H1 (cell line): ENCODE results near the gene RAB40C. TPM values are rescaled to one million over a fixed set of nuclear protein-coding genes. Genes with fewer than 3 reads are reported as not detected.

Experiments
- CTCF ChIA-PET: fragments of 300-600 bp; sonication (Branson Sonifier 250); formaldehyde crosslinking; loops from one replicate; lab custom pipeline; 2021; ENCODE audit not compliant: partially characterized antibody; lab: Charles Lee
- POLR2A ChIA-PET: fragments of 300-600 bp; sonication (Branson Sonifier 250); formaldehyde crosslinking; loops from one replicate; lab custom pipeline; 2021; ENCODE audit warnings: inconsistent platforms; ENCODE audit not compliant: partially characterized antibody; lab: Charles Lee
- DNase-seq, 2 experiments: peaks; one replicate each; pipeline versions ENCODE4 v3.0.0 to v3.0.0-alpha.2; 2010 to 2022; ENCODE audit warnings: low spot score in 2 of 2, low read depth in 1 of 2, mixed read lengths in 1 of 2
- FAIRE-seq: peaks from 2 replicates; lab custom pipeline; 2011; peaks lifted over from hg19 to GRCh38; lab: Jason Lieb, UNC
- H2AFZ ChIP-seq: 2 replicates; pipeline ENCODE4 v1.8.1; 2012; ENCODE audit warnings: low read length, inconsistent platforms
- H2AK5ac ChIP-seq: 2 replicates; pipeline ENCODE4 v1.6.1; 2013; ENCODE audit warnings: low read depth, low read length
- H2BK120ac ChIP-seq: replicated peaks from 2 replicates; pipeline ENCODE3; 2013; ENCODE audit warnings: low read depth, low read length, inconsistent platforms
- H2BK12ac ChIP-seq: 2 replicates; pipeline ENCODE4 v1.6.1; 2013; ENCODE audit warnings: low read depth, low read length
- H2BK15ac ChIP-seq: 2 replicates; pipeline ENCODE4 v1.6.1; 2013; ENCODE audit warnings: low read length
- H2BK20ac ChIP-seq: 2 replicates; pipeline ENCODE4 v1.6.1; 2013; ENCODE audit warnings: low read length
- H2BK5ac ChIP-seq: 2 replicates; pipeline ENCODE4 v1.6.1; 2013; ENCODE audit warnings: low read depth, low read length
- H3K14ac ChIP-seq: 2 replicates; pipeline ENCODE4 v1.6.1; 2013; ENCODE audit warnings: inconsistent platforms; ENCODE audit not compliant: insufficient read length
- H3K18ac ChIP-seq: 2 replicates; pipeline ENCODE4 v1.6.1; 2013; ENCODE audit warnings: low read length; ENCODE audit errors: extremely low read depth
- H3K23ac ChIP-seq: 2 replicates; pipeline ENCODE4 v1.6.1; 2013; ENCODE audit warnings: inconsistent platforms; ENCODE audit not compliant: insufficient read length
- H3K23me2 ChIP-seq: 2 replicates; pipeline ENCODE4 v1.6.1; 2013; ENCODE audit warnings: low read depth, low read length
- H3K27ac ChIP-seq: 2 replicates; pipeline ENCODE4 v1.6.1; 2011; ENCODE audit warnings: low read depth, low read length, inconsistent platforms
- H3K27me3 ChIP-seq, 4 experiments: replicated peaks in 1 of 4; 1 replicate in 1 of 4; 2 replicates in 3 of 4; pipeline versions ENCODE4 v1.6.1 to v1.8.1; 2011 to 2013; ENCODE audit warnings: low read length in 3 of 4, mild to moderate bottlenecking in 3 of 4, inconsistent platforms in 2 of 4, mixed read lengths in 2 of 4, moderate library complexity in 1 of 4; ENCODE audit not compliant: control insufficient read depth in 3 of 4, insufficient read depth in 3 of 4; ENCODE audit errors: extremely low read depth in 1 of 4
- H3K36me3 ChIP-seq, 4 experiments: 2 replicates each; pipeline versions ENCODE4 v1.6.1 to v1.8.1; 2011 to 2013; ENCODE audit warnings: mild to moderate bottlenecking in 4 of 4, low read length in 3 of 4, moderate library complexity in 2 of 4, control low read depth in 1 of 4, inconsistent platforms in 1 of 4; ENCODE audit not compliant: insufficient read depth in 4 of 4, control insufficient read depth in 2 of 4
- H3K4ac ChIP-seq: replicated peaks from 2 replicates; pipeline ENCODE3; 2013; ENCODE audit warnings: low read length, low read depth, mixed read lengths, inconsistent platforms; ENCODE audit not compliant: insufficient read length
- H3K4me1 ChIP-seq, 4 experiments: replicated peaks in 1 of 4; 1 replicate in 1 of 4; 2 replicates in 3 of 4; pipeline versions ENCODE4 v1.6.1 to v1.8.1; 2011 to 2013; ENCODE audit warnings: low read length in 3 of 4, inconsistent platforms in 2 of 4, mixed read lengths in 1 of 4; ENCODE audit not compliant: insufficient read depth in 4 of 4, control insufficient read depth in 3 of 4
- H3K4me2 ChIP-seq, 2 experiments: 2 replicates each; pipeline versions ENCODE4 v1.6.1 to v1.8.1; 2011 to 2013; ENCODE audit warnings: low read depth in 2 of 2, low read length in 2 of 2, control low read depth in 1 of 2, inconsistent platforms in 1 of 2, mild to moderate bottlenecking in 1 of 2; ENCODE audit not compliant: insufficient read depth in 1 of 2
- H3K4me3 ChIP-seq, 4 experiments: fragments of 200-600, 300-600 bp in 1 of 4; sonication (generic), shearing (Covaris generic), sonication (Bioruptor Twin) in 1 of 4; 2 replicates each; pipeline versions ENCODE4 v1.5.1 to v1.8.1; 2011 to 2016; ENCODE audit warnings: low read length in 4 of 4, low read depth in 3 of 4, control low read depth in 2 of 4, inconsistent platforms in 2 of 4, mild to moderate bottlenecking in 2 of 4, mixed read lengths in 1 of 4, moderate library complexity in 1 of 4; ENCODE audit not compliant: insufficient read depth in 2 of 4; ENCODE audit errors: extremely low read depth in 1 of 4
- H3K56ac ChIP-seq: replicated peaks from 2 replicates; pipeline ENCODE3; 2013; ENCODE audit warnings: low read depth, mild to moderate bottlenecking, mixed read lengths, low read length, inconsistent platforms; ENCODE audit not compliant: insufficient read length
- H3K79me1 ChIP-seq: 2 replicates; pipeline ENCODE4 v1.6.1; 2013; ENCODE audit warnings: low read depth, low read length, control low read depth
- H3K79me2 ChIP-seq, 2 experiments: 2 replicates each; pipeline versions ENCODE4 v1.6.1 to v1.8.1; 2012 to 2013; ENCODE audit warnings: low read length in 2 of 2, mild to moderate bottlenecking in 2 of 2, inconsistent platforms in 1 of 2; ENCODE audit not compliant: insufficient read depth in 2 of 2, control insufficient read depth in 1 of 2
- H3K9ac ChIP-seq, 4 experiments: replicated peaks in 1 of 4; 1 replicate in 1 of 4; 2 replicates in 3 of 4; pipeline versions ENCODE4 v1.6.1 to v1.8.1; 2011 to 2013; ENCODE audit warnings: low read depth in 3 of 4, low read length in 3 of 4, control low read depth in 2 of 4, mild to moderate bottlenecking in 2 of 4, moderate library complexity in 2 of 4, inconsistent platforms in 1 of 4; ENCODE audit errors: extremely low read depth in 1 of 4
- H3K9me3 ChIP-seq, 2 experiments: 2 replicates each; pipeline versions ENCODE4 v1.6.1 to v1.8.1; 2012 to 2013; ENCODE audit warnings: mild to moderate bottlenecking in 2 of 2, moderate library complexity in 2 of 2, control low read depth in 1 of 2, inconsistent platforms in 1 of 2, low read depth in 1 of 2, low read length in 1 of 2, mixed read lengths in 1 of 2; ENCODE audit not compliant: insufficient read depth in 2 of 2
- H4K20me1 ChIP-seq, 2 experiments: replicated peaks in 1 of 2; 2 replicates each; pipeline versions ENCODE3 to v1.8.1; 2011 to 2013; ENCODE audit warnings: inconsistent platforms in 2 of 2, low read length in 2 of 2, mild to moderate bottlenecking in 1 of 2; ENCODE audit not compliant: insufficient read depth in 2 of 2, control insufficient read depth in 1 of 2
- H4K5ac ChIP-seq: 2 replicates; pipeline ENCODE4 v1.6.1; 2013; ENCODE audit warnings: low read length, low read depth, mixed read lengths, inconsistent platforms; ENCODE audit not compliant: insufficient read length
- H4K8ac ChIP-seq: 2 replicates; pipeline ENCODE4 v1.8.0; 2013; ENCODE audit warnings: mild to moderate bottlenecking, moderate library complexity, low read length, inconsistent platforms; ENCODE audit not compliant: insufficient read depth; ENCODE audit errors: extremely low read depth
- H4K91ac ChIP-seq: replicated peaks from 2 replicates; pipeline ENCODE3; 2013; ENCODE audit warnings: low read length, mixed read lengths, inconsistent platforms; ENCODE audit not compliant: insufficient read length
- CBX5 ChIP-seq: fragments of 300-800, 300-1000 bp; sonication (generic); IDR thresholded peaks from 2 replicates; pipeline ENCODE4 v1.7.1; 2016; ENCODE audit warnings: antibody characterized with exemption, low read length, low read depth
- KDM4A ChIP-seq: IDR thresholded peaks from one replicate; pipeline ENCODE4 v1.7.1; 2012; ENCODE audit warnings: low read depth, mild to moderate bottlenecking, moderate library complexity, low read length, inconsistent platforms; ENCODE audit not compliant: severe bottlenecking
- PHF8 ChIP-seq: fragments of 200-600 bp; sonication (generic); conservative IDR thresholded peaks from 2 replicates; pipeline ENCODE4 v1.7.1; 2012; ENCODE audit warnings: low read depth, mild to moderate bottlenecking, inconsistent platforms, low read length, moderate library complexity
- RFX5 ChIP-seq: IDR thresholded peaks from 2 replicates; pipeline ENCODE4 v1.6.1; 2011; ENCODE audit warnings: low read depth, low read length, improper control_type of control experiment, borderline replicate concordance
- RNF2 ChIP-seq: fragments of 200-900, 300-1000 bp; sonication (generic); IDR thresholded peaks from 2 replicates; pipeline ENCODE4 v1.7.1; 2016; ENCODE audit warnings: borderline replicate concordance, low read depth, mild to moderate bottlenecking, antibody characterized with exemption, low read length; ENCODE audit not compliant: poor library complexity, severe bottlenecking; ENCODE audit errors: missing control alignments
- TAF7 ChIP-seq: optimal IDR thresholded peaks from 2 replicates; pipeline ENCODE3; 2011; ENCODE audit warnings: low read depth, mild to moderate bottlenecking, inconsistent platforms, low read length, moderate library complexity, borderline replicate concordance
- WGBS, 2 experiments: shearing (Covaris generic) in 1 of 2; methylation state at CpG; one replicate each; pipeline versions ENCODE4 v1.1.6 to v1.1.7; 2013 to 2015; ENCODE audit warnings: low lambda C conversion rate in 2 of 2, mixed read lengths in 2 of 2, inconsistent platforms in 1 of 2, low coverage in 1 of 2, missing lambda C conversion rate in 1 of 2; ENCODE audit not compliant: insufficient replicate concordance in 2 of 2, insufficient coverage in 1 of 2, insufficient read length in 1 of 2; ENCODE audit errors: extremely low coverage in 1 of 2, missing lambda C conversion rate in 1 of 2; 5-methylcytosine and 5-hydroxymethylcytosine counted together
- polyA plus RNA-seq, 7 experiments: library from polyadenylated mRNA; depleted of rRNA in 3 of 7; stranded (reverse) in 5 of 7; unstranded in 2 of 7; fragments of >200 nt in 5 of 7; fragments of 200-250 nt in 2 of 7; gene quantifications; 1 replicate in 5 of 7; 2 replicates in 1 of 7; 4 replicates in 1 of 7; pipeline versions ENCODE4 v1.2.1 to v1.2.3, GENCODE V29; 2011 to 2013; ENCODE audit warnings: missing spikeins in 2 of 7, mixed read lengths in 2 of 7
- total RNA-seq: library from RNA; stranded (reverse); fragmentation: NEBNext Ultra II Directional; extraction: Animal tissue kit (Norgen Biotek cat#: 25700); gene quantifications from 2 replicates; pipeline ENCODE4 v1.2.1, GENCODE V29; 2021

Gene RAB40C
- total and polyA plus RNA-seq, 2 of the 8 experiments (the other 6 are each of a cell fraction or from before 2014, with no cell fraction given) = 13.9 to 15.6 TPM

GRCh38 chr16:672371-672770 is 82.5 kb downstream of the RAB40C start:
- H4K8ac ChIP-seq = no peak overlapping the region
- no peak overlapping the region for H4K5ac ChIP-seq
- H3K4me1 ChIP-seq = peaks cover 0 to 27% (median 24%) of the 10 kb centered on the region in 4 experiments; a peak in 6 of 7 replicates
- H2BK120ac ChIP-seq = no peak overlapping the region
- no peak overlapping the region for H3K9ac ChIP-seq
- peaks cover 5 to 27% of the 10 kb centered on the region in 2 experiments for H4K20me1 ChIP-seq
- H3K27me3 ChIP-seq = peaks cover 0 to 2% (median 0%) of the 10 kb centered on the region in 4 experiments; a peak in 2 of 7 replicates
- H3K56ac ChIP-seq = no peak overlapping the region
- H3K23ac ChIP-seq = no peak overlapping the region
- ChIA-PET POLR2A (interaction anchor here (1.0 to 17.4 kb wide), 4 partner anchors 6 to 40 kb away, joined by 3 to 214 read pairs (median 108); partner anchors contain the start of genes JMJD8, RHBDL1, RHOT2 and STUB1), CTCF (interaction anchor here (1.3 to 12.0 kb wide), 4 partner anchors 12 to 90 kb away, joined by 5 to 75 read pairs (median 5); partner anchors contain the start of gene WDR24)
- H3K36me3 ChIP-seq = peaks cover 14 to 44% (median 33%) of the 10 kb centered on the region in 4 experiments
- FAIRE-seq (no peak), DNase-seq (no peak)
- no peak overlapping the region for H2BK5ac ChIP-seq
- no peak overlapping the region for H3K27ac ChIP-seq
- no peak overlapping the region for H2BK20ac ChIP-seq
- H4K91ac ChIP-seq = no peak overlapping the region
- WGBS, 2 experiments = 93% methylated on average over 18 of the region's 19 CpGs; no CpG with 5 or more reads in 1 of the 2 experiments
- peaks cover 12% of the 10 kb centered on the region for H3K23me2 ChIP-seq
- H3K18ac ChIP-seq = no peak overlapping the region
- H3K79me1 ChIP-seq = peaks cover 13% of the 10 kb centered on the region
- no peak overlapping the region for H3K4ac ChIP-seq
- no peak overlapping the region for H2BK12ac ChIP-seq
- H3K9me3 ChIP-seq = no peaks in the 10 kb centered on the region
- H2AK5ac ChIP-seq = no peak overlapping the region
- no peak overlapping the region for H3K4me3 ChIP-seq
- H2AFZ ChIP-seq = no peak overlapping the region
- H3K4me2 ChIP-seq = no peak overlapping the region
- H3K14ac ChIP-seq = no peak overlapping the region
- H3K79me2 ChIP-seq = peaks cover 0 to 13% of the 10 kb centered on the region in 2 experiments; a peak in 1 of 4 replicates
- no peak overlapping the region for H2BK15ac ChIP-seq
- TF ChIP-seq PHF8 (no peak), RFX5 (no peak), TAF7 (no peak), KDM4A (no peak), CBX5 (no peak), RNF2 (no peak)
